GM12873 (cell line): ENCODE results near the gene NTM.

Experiments used
- TF ChIP-seq, protein P1 (sequence below): IDR thresholded peaks from 2 replicates; pipeline ENCODE4 v1.5.1; 2012; ENCODE audit warnings: low read depth, mild to moderate bottlenecking, moderate library complexity, low read length, control low read depth; ENCODE audit not compliant: insufficient read depth; ENCODE audit errors: missing control alignments

The NTM gene

DNA sequence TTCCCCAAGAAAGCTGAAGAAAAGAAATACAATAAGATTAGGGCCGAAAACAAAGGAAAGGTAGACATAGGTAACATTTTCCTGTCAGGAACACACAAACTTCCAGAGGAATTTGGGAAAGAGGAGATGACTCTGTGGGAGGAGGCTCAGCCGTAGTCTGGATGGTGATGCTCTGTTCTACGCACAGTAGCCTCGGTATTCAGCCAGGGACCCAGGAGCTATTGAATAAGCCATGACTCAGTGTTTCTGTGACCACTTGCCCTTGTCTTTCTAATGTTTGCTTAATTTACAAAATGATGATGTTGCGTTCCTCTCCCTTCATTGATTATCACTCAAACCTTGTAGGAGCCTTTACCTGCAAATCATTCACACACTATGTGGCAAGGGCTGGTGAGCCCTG lies 745.0 kb downstream of the NTM start:
- TF ChIP-seq, protein P1, sequence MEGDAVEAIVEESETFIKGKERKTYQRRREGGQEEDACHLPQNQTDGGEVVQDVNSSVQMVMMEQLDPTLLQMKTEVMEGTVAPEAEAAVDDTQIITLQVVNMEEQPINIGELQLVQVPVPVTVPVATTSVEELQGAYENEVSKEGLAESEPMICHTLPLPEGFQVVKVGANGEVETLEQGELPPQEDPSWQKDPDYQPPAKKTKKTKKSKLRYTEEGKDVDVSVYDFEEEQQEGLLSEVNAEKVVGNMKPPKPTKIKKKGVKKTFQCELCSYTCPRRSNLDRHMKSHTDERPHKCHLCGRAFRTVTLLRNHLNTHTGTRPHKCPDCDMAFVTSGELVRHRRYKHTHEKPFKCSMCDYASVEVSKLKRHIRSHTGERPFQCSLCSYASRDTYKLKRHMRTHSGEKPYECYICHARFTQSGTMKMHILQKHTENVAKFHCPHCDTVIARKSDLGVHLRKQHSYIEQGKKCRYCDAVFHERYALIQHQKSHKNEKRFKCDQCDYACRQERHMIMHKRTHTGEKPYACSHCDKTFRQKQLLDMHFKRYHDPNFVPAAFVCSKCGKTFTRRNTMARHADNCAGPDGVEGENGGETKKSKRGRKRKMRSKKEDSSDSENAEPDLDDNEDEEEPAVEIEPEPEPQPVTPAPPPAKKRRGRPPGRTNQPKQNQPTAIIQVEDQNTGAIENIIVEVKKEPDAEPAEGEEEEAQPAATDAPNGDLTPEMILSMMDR, result no peak

DNA sequence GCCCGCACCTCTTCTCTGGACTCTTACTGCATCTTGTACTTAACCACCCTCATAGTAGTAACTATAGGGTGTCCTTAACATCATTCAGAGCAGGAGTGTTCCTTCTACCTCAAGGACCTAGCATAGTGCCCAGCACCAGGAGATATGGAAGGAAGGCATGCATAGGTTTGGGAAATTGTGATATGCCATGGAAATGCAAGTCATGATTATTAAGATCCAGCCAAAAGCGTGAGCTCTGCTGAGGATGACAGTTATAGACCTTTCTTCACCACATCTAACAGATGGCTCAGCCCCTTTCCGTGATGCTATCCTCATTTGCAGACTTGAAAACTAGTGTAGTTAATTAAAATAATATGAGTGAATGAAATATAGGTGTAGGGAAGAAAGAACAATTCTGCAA lies 746.1 kb downstream of the NTM start:
- TF ChIP-seq, protein P1, result no peak

DNA sequence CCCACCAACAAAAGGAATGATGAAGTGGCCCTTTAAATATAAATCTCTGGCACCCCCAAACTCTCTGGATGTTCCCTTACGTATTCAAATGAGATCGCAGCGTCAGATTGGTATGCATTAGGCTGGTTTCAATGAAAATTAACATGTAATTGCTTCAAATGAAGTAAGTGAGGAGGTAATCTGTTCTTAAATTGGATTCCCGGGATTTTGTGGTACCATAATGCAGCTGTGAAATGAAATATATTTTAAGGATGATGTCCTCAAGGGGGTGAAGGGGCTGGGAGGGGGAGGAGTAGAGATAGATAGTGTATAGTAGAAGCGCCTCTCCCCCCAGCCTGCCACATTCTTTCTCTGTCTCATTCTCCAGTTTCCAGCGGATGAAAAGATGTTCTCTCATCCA lies 748.2 kb downstream of the NTM start:
- TF ChIP-seq, protein P1, result no peak

DNA sequence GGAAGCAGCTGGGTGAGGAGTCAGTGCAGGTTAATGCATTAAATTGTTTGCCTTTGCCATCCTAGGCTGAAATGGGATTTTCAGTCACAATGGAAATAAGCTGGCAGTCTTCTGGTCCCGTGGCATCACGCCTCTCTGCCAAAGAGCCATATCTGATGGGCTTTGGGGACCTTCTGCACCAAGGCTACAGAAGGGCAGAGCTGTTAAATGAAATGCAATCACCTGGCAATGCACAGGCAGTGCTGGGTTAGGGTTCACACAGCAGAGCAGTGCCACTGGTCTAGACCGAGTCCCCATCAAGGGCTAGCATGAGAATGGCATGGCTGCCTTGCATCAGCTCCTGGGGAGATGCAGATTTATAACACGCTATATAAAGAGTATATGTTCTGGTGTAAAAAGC lies 749.2 kb downstream of the NTM start:
- TF ChIP-seq, protein P1, result no peak

DNA sequence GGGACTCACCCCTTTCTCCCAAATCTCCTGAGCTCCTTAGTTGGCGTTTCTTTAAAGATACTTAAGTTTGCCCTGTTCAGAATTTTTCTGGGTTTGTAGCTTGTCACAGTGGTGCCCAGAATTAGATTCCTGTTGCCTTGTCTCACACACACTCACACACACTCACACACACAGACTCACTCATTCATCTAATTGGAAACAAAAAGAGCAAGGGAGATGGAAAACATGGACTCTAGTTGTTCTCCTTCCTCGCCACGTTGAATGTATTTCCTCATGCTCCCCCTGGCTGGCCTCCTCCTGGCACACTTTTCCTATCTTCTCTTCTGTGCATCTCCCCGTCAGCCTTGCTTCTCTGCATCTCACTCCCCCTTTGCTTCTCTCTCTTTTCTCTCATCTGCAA lies 752.3 kb downstream of the NTM start:
- TF ChIP-seq, protein P1, result no peak

DNA sequence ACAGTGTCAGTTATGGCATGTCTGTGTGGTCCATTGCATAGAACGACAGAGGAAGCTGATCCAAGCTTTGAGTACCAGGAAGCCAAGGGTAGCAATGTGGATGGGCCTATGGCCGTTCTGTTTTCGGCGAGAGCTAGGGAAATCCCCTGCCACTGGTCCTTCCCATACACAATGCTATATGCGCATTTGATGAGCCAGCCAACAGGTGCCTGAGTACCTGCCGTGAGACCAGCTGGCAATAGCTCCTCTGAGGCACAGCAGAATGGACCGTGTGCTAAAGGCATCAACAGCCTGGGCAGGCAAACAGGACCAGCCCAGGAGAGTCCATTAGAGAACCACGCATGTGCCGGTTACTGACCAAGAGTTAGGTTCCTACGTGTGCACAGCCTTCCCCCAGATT lies 753.0 kb downstream of the NTM start:
- TF ChIP-seq, protein P1, result no peak

DNA sequence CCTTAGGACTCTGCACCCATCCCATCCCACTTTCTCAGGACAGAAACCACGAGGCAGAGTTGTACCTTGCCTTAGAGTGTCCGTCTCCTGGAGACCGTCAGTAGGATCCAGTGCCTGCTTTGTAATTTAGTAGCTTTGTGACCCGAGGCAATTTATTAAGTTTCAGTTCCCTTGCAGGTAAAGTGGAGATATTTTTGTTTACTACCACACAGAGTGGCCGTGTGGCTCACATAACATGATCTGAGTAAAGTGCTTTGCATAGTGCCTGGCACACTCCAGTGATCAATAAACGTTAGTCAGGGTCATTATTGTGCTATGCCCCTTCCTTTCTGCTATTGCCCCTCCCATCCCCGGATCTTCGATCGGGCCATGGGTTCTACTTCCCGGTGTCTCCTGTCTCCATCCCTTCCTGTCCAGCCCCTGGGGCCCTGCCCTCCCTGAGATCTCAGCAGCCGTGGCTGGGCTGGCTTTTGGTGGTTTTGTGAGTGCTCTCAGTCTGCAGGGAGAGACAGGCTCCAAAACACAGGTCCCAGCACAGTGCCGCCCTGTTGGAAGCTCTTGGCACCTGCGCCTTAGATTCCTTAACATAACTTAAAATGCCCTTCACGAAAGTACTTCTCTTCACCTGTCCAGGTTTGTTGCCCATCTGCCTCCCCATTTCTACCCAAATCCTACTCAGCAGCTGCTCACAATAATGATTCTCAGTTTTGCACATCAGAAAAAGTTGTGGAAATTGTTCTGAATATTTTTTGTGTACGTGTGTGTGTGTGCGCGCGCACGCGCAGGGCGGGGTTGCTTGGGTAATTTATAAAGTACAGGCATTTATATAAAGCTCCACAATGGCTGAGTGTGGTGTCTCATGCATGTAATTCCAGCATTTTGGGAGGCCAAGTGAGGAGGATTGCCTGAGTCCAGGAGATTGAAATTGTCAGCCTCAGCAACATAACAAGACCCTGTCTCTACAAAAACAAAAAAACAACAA lies 753.7 kb downstream of the NTM start:
- TF ChIP-seq, protein P1, result peak; percentile 15
